Lung microvascular endothelial cell (primary cell): Measurements from ENCODE around the gene IP6K2. TPM values are rescaled to one million over a fixed set of nuclear protein-coding genes. Genes with fewer than 3 reads are reported as not detected.
"Not testable (repeated sequence)": the region's sequence is repeated elsewhere in the genome, so short reads cannot be mapped to it uniquely, and the experiment has no call there.

Experiments
- DNase-seq, 2 donors: peaks; one replicate each; pipeline versions ENCODE4 v3.0.0 to v3.0.0-alpha.2; 2010; ENCODE audit warnings: low read depth in 2 of 2
- total RNA-seq: library from RNA; depleted of rRNA; stranded (reverse); fragments of >200 nt; gene quantifications from 2 replicates; pipeline ENCODE4 v1.2.1, GENCODE V29; 2014

Gene IP6K2, protein sequence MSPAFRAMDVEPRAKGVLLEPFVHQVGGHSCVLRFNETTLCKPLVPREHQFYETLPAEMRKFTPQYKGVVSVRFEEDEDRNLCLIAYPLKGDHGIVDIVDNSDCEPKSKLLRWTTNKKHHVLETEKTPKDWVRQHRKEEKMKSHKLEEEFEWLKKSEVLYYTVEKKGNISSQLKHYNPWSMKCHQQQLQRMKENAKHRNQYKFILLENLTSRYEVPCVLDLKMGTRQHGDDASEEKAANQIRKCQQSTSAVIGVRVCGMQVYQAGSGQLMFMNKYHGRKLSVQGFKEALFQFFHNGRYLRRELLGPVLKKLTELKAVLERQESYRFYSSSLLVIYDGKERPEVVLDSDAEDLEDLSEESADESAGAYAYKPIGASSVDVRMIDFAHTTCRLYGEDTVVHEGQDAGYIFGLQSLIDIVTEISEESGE
- total RNA-seq = 29.0 and 39.3 TPM in 2 replicates

DNA sequence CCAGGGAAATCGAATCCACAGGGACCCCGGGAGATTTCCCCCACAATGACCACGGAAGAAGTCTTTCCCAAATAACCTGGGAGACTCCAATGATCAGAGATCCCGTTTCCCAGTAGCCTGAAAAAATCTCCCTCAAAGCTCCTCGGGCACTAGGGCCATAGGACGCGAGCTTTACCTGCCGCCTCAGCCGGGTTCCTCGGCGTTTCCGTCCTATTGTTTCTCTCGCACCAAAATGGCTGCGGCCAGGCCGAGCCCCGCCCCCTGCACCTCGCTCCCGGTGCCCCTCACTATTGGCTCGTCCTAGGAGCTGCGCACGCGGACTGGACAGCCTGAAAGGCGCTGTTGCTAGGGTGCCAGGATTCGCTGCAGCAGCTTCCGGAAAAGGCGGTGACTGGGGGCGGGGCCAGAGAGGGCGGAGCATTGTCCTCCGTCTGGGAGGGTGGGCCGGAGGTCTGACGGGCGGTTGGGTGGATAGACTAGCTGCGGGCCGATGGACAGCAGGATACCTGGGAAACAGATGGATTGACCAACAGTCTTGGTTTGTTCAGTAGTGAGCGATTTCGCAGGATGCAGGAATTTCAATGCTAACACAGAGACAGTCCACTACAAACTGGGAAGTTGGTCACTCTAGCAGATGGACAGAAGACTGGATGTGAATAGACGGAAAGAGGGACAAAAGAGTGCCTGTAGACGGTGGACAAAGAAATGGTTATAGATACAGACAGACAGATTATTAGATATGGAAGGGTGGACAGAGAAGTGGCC is at the start of gene IP6K2:
TSS of gene IP6K2 (minus strand) at position 240 of the 765 bp plus-strand sequence. CDS start 21,930 bp downstream, outside the sequence.
- peak; percentile 98 to 99 for DNase-seq

DNA sequence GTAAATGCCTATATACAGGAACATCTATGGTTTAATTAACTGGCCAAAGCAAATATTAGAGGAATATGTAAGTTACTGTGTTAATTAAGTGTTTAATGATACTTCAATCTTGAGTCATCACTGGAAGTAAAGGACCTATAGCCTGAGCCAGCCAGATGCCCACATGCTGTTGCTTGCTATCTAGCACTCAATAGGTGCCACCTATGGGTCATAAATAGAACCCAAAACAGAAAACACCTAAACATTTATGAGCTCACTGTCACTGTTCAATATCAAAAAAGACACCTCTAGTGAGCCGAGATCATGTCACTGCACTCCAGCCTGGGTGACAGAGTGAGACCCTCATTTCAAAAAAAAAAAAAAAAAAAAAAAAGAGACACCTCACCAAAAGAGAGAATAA is 48.4 kb upstream of the IP6K2 start:
- peak in 1 of 2 donors; percentile 36 for DNase-seq

DNA sequence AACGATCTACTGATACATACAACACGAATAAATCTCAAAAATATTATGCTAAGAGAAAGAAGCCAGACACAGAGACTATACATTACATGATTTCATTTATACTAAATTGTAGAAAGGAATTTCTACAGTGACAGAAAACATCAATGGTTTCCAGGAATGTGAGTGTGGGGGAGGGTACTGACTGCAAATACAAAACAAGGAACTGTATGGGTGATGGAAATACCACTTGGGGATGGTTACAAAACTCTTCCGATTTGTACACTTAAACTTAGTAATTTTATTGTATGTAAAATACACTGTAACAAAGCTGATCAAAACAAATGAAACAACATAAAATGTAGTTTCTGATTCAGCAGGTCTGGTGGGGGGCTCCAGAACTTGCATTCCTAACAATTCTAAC is 45.8 kb upstream of the IP6K2 start:
- DNase-seq = no peak

DNA sequence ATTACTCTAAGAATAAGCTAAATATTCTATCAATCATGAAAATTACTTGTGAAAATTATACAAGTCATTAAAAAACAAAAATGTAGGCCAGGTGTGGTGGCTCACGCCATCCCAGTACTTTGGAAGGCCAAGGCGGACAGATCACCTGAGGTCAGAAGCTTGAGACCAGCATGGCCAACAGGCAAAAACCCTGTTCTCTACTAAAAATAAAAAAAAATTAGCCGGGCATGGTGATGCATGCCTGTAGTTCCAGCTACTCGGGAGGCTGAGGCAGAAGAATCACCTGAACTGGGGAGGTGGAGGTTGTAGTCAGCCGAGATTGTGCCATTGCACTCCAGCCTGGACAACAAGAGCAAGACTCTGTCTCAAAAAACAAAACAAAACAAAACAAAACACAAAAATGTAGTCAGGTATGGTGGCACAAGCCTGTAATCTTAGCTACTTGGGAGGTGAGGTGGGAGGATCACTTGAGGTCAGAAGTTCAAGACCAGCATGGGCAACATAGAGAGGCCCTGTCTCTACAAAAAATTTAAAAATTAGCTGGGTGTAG is 43.0 kb upstream of the IP6K2 start:
- not testable (repeated sequence) for DNase-seq

DNA sequence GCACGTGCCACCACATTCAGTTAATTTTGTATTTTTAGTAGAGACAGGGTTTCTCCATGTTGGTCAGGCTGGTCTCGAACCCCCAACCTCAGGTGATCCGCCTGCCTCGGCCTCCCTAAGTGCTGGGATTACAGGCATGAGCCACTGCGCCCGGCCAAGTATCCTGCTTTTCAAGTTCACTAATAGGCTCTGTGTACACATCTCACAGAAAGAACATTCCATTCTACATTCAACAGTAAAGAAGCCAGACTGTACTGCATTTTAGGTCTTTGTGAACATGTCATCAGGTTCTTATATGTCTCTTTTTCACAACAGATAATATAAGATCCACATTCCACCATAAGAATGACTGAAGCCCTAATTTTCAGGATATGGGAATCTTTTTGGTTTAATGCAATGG is 42.5 kb upstream of the IP6K2 start:
- DNase-seq = not testable (repeated sequence)

DNA sequence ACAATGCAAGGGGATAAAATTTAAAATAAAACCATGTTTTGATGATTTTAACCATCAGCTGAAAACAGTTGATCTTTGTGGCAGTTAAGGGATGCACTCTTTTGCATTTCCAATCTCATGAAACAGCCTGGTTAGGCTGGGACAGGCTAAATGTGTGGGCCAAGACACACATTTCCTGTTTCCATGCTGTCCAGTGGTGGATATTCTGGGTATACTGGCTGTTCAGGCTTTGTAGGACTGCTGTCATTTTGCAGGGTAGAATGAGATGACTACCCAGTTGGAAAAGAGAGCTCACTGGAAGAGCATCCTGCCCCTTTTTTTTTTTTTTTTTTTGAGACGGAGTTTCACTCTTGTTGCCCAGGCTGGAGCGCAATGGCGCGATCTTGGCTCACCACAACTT is 42.0 kb upstream of the IP6K2 start:
- peak in 1 of 2 donors; percentile 68 for DNase-seq

DNA sequence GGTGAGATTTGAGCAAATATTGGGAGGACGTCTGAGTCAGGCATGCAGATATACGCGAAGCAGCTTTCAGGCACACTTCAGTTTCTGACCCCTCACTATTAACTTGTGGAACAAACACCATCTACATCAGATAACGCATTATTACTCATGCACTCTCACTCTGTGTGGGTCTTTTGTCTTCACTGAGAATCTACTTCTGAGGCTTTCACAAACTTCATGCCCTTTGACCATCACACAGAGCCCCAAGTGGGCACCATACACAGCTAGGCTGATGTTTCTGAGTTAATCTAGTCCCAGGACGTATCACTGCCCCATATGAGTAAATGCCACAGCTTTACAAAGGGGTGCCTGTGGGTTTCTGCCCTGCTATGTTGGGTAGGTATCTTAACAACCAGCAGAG is 39.6 kb upstream of the IP6K2 start:
- DNase-seq = no peak

DNA sequence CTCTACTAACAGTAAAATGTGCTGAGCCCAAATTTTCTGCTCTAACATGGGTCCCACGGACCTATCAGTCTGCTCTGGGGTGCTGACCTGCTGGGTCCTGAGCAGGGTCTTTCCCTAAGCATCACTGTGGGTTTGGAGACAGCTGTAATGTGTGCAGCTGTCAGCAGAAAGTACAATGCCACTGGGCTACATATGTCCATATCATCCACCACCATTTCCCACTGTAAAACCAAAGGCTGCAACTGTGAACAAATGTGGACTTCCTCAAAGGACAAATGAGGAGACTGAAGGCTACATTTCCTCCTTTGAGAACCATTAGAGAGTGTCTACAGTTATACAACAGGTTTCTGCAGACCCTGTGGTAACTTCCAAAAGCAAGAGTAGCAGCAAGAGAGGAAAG is 33.8 kb upstream of the IP6K2 start:
- no peak for DNase-seq

DNA sequence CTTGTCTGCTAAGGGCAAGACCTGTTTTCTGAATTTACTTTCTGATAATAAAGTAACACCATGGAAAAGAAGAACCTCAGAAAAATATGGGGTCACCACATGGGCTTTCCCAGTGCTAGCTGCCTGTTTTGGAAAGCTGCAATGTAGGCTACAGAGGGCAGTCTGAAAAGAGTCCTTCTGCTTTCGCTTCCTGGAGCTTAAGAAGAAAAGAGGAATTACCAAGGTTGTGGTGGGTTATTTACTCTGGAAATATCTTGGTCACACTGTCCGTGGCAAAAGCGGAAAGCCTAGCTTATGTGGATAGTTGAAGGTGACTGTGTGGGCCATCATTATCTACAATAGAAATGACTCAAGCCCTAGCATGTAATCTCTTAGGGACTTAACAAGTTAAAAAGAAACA is 31.7 kb upstream of the IP6K2 start:
- DNase-seq = no peak

DNA sequence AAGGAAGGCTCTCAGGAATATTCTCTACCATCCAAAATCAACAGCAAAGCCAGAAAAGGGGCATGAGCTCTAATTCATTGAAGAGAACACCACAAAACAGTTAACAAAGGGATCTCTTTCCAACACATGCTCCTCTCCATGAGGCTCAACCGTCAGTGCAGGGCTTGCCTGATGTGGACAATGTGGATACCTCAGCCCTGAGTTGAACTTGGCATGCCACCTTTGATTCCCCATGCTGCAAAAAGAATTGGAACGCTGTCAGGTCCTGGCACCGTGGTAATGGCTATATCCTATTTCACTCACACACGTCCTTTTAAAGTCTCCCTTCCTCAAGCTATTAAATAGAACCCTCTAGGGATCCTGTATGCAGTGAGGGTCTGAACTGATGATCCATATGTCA is 30.7 kb upstream of the IP6K2 start:
- peak in 1 of 2 donors; percentile 14 for DNase-seq

DNA sequence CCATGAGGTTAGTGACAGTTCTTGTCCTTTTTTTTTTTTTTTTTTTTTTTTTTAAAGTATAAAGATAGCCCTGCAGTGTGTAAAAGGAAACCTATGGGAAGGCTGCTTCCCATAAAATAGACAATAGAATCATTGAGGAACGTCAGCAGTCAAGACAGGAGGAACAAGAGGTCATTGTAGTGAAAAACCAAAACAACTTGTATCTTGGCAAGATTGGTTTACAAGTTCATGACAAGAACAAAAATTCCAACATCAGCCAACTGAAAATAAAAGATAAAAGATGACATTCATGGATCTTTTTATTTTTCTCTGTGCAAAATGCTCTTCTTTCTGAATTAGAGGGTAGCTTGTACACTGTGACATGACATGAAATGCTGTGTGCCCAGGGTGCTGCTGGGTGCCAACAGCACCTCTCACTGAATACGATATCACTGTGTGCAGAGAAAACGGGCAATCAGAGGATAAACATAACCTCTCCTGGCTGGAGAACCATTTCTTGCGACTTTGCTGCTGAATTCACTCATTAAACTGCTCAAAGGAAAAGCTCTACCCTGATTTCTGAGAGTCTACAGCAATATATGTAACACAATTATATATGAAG is 30.1 kb upstream of the IP6K2 start:
- DNase-seq = peak in 1 of 2 donors; percentile 25

DNA sequence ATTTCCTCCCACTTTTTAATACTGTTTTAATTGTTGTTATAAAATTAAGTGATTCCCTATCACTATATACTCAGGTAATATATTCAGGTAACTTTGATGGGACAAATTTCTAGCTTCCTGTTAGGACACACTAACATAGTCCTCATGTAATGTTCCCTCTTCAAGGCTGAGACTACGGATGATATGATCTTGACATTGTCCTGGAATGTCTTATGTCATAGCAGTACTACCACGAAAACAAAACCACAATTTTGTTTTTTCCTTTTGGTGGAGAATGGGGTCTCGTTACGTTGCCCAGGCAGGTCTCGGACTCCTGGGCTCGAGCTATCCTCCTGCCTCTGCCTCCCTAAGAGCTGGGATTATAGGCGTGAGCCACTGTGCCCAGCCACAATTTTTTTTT is 26.8 kb upstream of the IP6K2 start:
- no peak for DNase-seq

DNA sequence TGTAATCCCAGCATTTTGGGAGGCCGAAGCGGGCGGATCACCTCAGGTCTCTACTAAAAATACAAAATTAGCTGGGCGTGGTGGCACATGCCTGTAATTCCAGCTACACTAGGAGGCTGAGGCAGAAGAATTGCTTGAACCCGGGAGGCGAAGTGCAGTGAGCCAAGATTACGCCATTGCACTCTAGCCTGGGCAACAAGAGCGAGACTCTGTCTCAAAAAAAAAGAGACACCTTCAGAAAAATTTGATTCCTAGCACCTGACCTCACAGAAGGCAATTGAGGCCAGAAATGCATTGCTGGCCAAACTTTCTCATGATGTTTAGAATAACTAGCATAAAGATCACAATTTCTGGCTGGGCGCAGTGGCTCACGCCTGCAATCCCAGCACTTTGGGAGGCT is 24.2 kb upstream of the IP6K2 start:
- DNase-seq = not testable (repeated sequence)

DNA sequence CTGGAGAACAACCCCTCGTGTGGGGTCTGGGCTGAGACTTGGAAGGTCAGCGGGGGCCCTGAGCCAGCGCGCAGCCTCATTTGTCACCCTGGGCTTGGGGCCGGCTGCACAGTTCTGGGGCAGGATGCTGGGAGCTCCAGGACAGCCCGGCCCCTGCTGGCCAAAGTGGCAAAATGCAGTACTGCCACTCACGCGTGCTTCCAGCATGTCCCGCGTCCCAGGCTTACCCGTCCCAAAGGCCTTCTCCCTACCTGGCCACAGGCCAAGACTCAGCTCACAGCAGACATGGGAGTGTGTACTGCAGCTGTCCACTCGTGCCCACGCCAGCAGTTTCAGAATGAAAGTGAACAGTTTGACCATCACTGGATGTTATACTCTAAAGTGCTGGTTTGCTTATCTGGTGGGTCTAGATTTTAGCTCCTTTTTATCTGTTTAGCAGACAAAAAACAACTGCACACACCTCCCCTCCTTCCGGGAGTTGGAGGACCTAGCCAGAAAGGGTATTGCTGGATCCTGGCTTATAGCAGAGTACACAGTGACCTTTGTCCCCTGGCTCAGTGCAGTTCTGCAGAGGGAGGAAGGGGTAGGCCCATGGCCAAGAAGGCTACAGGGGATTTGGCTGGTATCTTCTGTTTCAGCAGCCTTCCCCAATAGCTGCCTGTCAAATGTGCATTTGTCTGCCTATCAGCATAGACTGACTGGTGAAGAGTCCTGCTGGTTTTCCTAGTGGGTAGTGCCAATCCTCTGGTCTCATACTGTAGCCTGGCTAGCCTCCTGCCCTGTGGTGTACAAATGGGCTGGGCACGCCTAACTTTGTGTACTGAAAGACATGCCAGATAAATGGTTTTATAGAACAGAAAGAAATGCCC is 23.2 kb upstream of the IP6K2 start:
- DNase-seq = peak; percentile 78 to 97

DNA sequence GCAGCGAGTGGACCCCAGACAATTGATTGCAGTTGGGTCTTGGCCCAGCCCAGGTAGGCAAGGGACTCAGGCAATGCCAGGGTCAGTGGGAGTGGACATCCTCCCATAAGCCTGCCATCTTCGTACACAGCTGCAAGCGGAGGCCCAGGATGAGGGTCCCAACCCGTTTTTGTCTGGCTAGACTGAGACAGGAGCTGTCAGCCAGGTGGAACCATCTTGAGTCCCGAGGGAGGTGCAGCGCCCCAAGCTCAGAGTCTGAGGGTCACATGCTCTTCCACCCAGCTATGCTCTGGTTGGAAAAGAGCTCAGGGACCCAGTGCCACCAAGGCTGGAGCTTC is 22.6 kb upstream of the IP6K2 start:
- DNase-seq = peak in 1 of 2 donors; percentile 5

DNA sequence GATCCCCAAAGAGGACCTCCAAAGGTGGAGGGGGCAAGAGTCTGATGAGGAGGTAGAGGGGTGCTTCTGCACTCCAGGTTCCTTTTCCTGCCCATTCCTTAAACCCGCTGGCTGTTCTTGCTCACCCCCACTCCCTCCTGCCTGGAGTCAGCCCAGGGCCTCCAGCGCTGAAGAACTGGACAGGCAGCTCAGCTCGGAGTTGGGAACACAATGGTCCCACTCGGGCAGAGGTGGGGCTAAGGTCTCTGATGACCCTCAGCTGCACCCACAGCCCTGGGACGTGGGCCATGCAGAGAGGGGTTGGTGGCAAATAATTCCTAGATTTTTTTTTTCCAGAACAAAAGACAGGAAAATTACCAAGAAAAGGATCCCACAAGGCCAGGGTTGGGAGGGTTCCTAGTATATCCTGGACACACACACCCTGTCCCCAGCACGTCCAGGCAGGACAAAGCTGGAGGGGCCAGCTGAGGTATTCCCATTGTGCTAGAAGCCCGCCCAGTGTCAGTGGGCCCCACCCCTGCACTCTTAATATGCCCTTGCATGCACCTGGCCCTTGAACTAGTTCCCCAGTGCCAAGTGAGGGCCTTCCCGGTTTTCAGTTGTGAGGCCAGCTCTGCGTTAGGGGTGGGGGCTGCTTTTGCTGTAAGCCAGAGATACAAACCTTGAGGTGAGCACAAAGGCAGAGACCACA is 22.1 kb upstream of the IP6K2 start:
- peak in 1 of 2 donors; percentile 7 for DNase-seq

DNA sequence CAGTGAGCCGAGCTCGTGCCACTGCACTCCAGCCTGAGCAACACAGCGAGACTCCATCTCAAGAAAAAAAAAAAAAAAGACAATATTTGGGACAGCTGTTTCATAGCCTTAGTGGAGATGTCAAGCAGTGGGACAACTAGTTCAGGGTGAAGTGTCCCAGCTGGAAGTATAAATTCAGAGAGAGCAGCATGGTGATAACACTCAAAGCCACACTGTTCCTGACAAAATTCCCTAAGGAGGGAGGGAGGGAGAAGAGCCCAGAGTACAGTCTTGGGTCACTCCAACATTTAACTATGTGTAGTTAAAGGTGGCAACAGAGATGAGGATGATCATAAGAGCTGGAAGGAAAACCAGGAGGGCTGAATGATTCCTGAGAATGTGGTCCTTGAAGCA is 21.1 kb upstream of the IP6K2 start:
- no peak for DNase-seq

DNA sequence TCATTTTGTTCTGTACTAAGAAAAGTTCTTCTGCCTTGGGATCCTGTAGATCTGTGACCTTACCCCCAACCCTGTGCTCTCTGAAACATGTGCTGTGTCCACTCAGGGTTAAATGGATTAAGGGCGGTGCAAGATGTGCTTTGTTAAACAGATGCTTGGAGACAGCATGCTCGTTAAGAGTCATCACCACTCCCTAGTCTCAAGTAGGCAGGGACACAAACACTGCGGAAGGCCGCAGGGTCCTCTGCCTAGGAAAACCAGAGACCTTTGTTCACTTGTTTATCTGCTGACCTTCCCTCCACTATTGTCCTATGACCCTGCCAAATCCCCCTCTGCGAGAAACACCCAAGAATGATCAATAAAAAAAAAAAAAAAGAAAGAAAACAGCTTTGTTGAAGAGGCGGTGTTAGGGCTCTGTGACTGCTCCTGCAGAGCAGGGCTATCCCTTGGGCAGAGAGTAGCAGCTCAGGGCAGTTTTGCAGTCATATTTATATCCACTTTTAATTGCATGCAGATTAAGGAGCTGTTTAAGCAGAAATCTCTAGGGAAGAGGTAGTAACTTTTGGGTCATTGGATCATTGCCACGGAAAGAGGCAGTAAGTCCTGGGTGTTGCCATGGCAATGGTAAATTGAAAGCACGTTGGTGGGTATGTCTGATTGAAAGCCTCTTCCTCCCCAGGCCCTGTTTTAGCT is 18.2 kb upstream of the IP6K2 start:
- DNase-seq = not testable (repeated sequence)

DNA sequence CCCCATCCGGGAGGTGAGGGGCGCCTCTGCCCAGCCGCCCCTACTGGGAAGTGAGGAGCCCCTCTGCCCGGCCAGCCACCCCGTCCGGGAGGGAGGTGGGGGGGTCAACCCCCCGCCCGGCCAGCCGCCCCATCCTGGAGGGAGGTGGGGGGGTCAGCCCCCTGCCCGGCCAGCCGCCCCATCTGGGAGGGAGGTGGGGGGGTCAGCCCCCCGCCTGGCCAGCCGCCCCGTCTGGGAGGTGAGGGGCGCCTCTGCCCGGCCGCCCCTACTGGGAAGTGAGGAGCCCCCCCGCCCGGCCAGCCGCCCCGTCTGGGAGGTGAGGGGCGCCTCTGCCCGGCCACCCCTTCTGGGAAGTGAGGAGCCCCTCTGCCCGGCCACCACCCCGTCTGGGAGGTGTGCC is 17.5 kb upstream of the IP6K2 start:
- DNase-seq = not testable (repeated sequence)
